ENCODE results near the gene GRID1.
"Not testable (repeated sequence)": the region's sequence is repeated elsewhere in the genome, so short reads cannot be mapped to it uniquely, and the experiment has no call there.

The GRID1 gene

GRCh38 chr10:86035791-86036543, 330.6 kb downstream of the GRID1 start:
- no peak for DNase-seq (ENCODE audit: low read depth)

- no peak for DNase-seq (ENCODE audit: low read depth)
These were observed 331.9 kb downstream of the GRID1 start for GRCh38 chr10:86034710-86035109.

GRCh38 chr10:86033581-86033980, 333.0 kb downstream of the GRID1 start:
- DNase-seq (ENCODE audit: low read depth): no peak

- DNase-seq (ENCODE audit: low read depth): not testable (repeated sequence)
These were observed 334.5 kb downstream of the GRID1 start for GRCh38 chr10:86032087-86032486.

GRCh38 chr10:86030312-86030711, 336.3 kb downstream of the GRID1 start:
- no peak for DNase-seq (ENCODE audit: low read depth)

GRCh38 chr10:86027346-86027745, 339.2 kb downstream of the GRID1 start:
- DNase-seq (ENCODE audit: low read depth): no peak

- DNase-seq (ENCODE audit: low read depth): no peak
These were observed 341.1 kb downstream of the GRID1 start for GRCh38 chr10:86025509-86025908.

- DNase-seq (ENCODE audit: low read depth): no peak
These were observed 342.1 kb downstream of the GRID1 start for GRCh38 chr10:86024281-86025041.

- no peak for DNase-seq (ENCODE audit: low read depth)
These were observed 342.7 kb downstream of the GRID1 start for GRCh38 chr10:86023931-86024280.

GRCh38 chr10:86023336-86023735, 343.3 kb downstream of the GRID1 start:
- no peak for DNase-seq (ENCODE audit: low read depth)

- no peak for DNase-seq (ENCODE audit: low read depth)
These were observed 343.7 kb downstream of the GRID1 start for GRCh38 chr10:86022906-86023305.

- DNase-seq (ENCODE audit: low read depth): no peak
These were observed 346.5 kb downstream of the GRID1 start for GRCh38 chr10:86020134-86020533.

- DNase-seq (ENCODE audit: low read depth): no peak
These were observed 347.5 kb downstream of the GRID1 start for GRCh38 chr10:86019141-86019540.

GRCh38 chr10:86018735-86019058, 347.9 kb downstream of the GRID1 start:
- DNase-seq (ENCODE audit: low read depth): no peak

- DNase-seq (ENCODE audit: low read depth): no peak
These were observed 348.5 kb downstream of the GRID1 start for GRCh38 chr10:86017841-86018734.

- no peak for DNase-seq (ENCODE audit: low read depth)
These were observed 353.0 kb downstream of the GRID1 start for GRCh38 chr10:86013568-86013967.

- no peak for DNase-seq (ENCODE audit: low read depth)
These were observed 359.4 kb downstream of the GRID1 start for GRCh38 chr10:86007171-86007570.

- no peak for DNase-seq (ENCODE audit: low read depth)
These were observed 362.3 kb downstream of the GRID1 start for GRCh38 chr10:86004337-86004736.

GRCh38 chr10:86003201-86003621, 363.4 kb downstream of the GRID1 start:
- no peak for DNase-seq (ENCODE audit: low read depth)

GRCh38 chr10:86001521-86001920, 365.1 kb downstream of the GRID1 start:
- DNase-seq (ENCODE audit: low read depth): no peak

- no peak for DNase-seq (ENCODE audit: low read depth)
These were observed 369.1 kb downstream of the GRID1 start for GRCh38 chr10:85997544-85997943.

- DNase-seq (ENCODE audit: low read depth): peak; percentile 2
These were observed 370.8 kb downstream of the GRID1 start for GRCh38 chr10:85995791-85996190.

Data from HS-5 (cell line).